HG03571 (cell line): ENCODE measurements around the gene CHMP1B.
"Not testable (repeated sequence)": the region's sequence is repeated elsewhere in the genome, so short reads cannot be mapped to it uniquely, and the experiment has no call there.

Source experiments
- ATAC-seq: cut with Tn5 transposase; IDR thresholded peaks from one replicate; pipeline ENCODE4 v1.9.1; 2021; ENCODE audit not compliant: unreplicated experiment

The CHMP1B gene

GRCh38 chr18:11866764-11867163, 15.6 kb downstream of the CHMP1B start:
- no peak for ATAC-seq

- ATAC-seq, result no peak
Measured at GRCh38 chr18:11868230-11868629, 17.0 kb downstream of the CHMP1B start.

- ATAC-seq, result no peak
Measured at GRCh38 chr18:11871501-11871900, 20.3 kb downstream of the CHMP1B start.

GRCh38 chr18:11872479-11873136, 21.4 kb downstream of the CHMP1B start:
- no peak for ATAC-seq

- no peak for ATAC-seq
Measured at GRCh38 chr18:11873670-11874340, 22.6 kb downstream of the CHMP1B start.

- ATAC-seq, result no peak
Measured at GRCh38 chr18:11874676-11875075, 23.5 kb downstream of the CHMP1B start.

GRCh38 chr18:11877497-11878135, 26.4 kb downstream of the CHMP1B start:
- no peak for ATAC-seq

GRCh38 chr18:11880586-11881304, 29.5 kb downstream of the CHMP1B start:
- ATAC-seq, result no peak

- ATAC-seq, result no peak
Measured at GRCh38 chr18:11882636-11883035, 31.4 kb downstream of the CHMP1B start.

GRCh38 chr18:11883153-11883552, 31.9 kb downstream of the CHMP1B start:
- ATAC-seq, result peak; percentile 87

- no peak for ATAC-seq
Measured at GRCh38 chr18:11884396-11885030, 33.3 kb downstream of the CHMP1B start.

GRCh38 chr18:11885278-11885947, 34.2 kb downstream of the CHMP1B start:
- ATAC-seq, result no peak

- ATAC-seq, result no peak
Measured at GRCh38 chr18:11886577-11887110, 35.4 kb downstream of the CHMP1B start.

GRCh38 chr18:11887328-11888128, 36.3 kb downstream of the CHMP1B start:
- ATAC-seq, result no peak

GRCh38 chr18:11888726-11889125, 37.5 kb downstream of the CHMP1B start:
- no peak for ATAC-seq

- ATAC-seq, result no peak
Measured at GRCh38 chr18:11889284-11889683, 38.1 kb downstream of the CHMP1B start.

GRCh38 chr18:11891737-11892136, 40.5 kb downstream of the CHMP1B start:
- no peak for ATAC-seq

GRCh38 chr18:11892438-11892837, 41.2 kb downstream of the CHMP1B start:
- not testable (repeated sequence) for ATAC-seq

GRCh38 chr18:11897781-11898180, 46.6 kb downstream of the CHMP1B start:
- no peak for ATAC-seq
